ENCODE data around the gene ZHX3.

ZHX3 gene

GRCh38 chr20:41170386-41171105 is 147.0 kb downstream of the ZHX3 start:
- no peak for DNase-seq (ENCODE audit: low read depth in 2 of 2)

GRCh38 chr20:41169791-41170351 is 147.7 kb downstream of the ZHX3 start:
- DNase-seq (ENCODE audit: low read depth in 2 of 2): no peak

GRCh38 chr20:41169162-41169690 is 148.3 kb downstream of the ZHX3 start:
- DNase-seq (ENCODE audit: low read depth in 2 of 2): no peak

GRCh38 chr20:41168281-41169161 is 149.0 kb downstream of the ZHX3 start:
- no peak for DNase-seq (ENCODE audit: low read depth in 2 of 2)

GRCh38 chr20:41167481-41168253 is 149.9 kb downstream of the ZHX3 start:
- DNase-seq (ENCODE audit: low read depth in 2 of 2): no peak

GRCh38 chr20:41167118-41167470 is 150.4 kb downstream of the ZHX3 start:
- DNase-seq (ENCODE audit: low read depth in 2 of 2): no peak

- DNase-seq (ENCODE audit: low read depth in 2 of 2): no peak
Measured at GRCh38 chr20:41166201-41167117, 151.1 kb downstream of the ZHX3 start.

GRCh38 chr20:41165001-41165882 is 152.3 kb downstream of the ZHX3 start:
- DNase-seq (ENCODE audit: low read depth in 2 of 2): no peak

GRCh38 chr20:41163821-41164220 is 153.7 kb downstream of the ZHX3 start:
- DNase-seq (ENCODE audit: low read depth in 2 of 2): no peak

- DNase-seq (ENCODE audit: low read depth in 2 of 2): no peak
Measured at GRCh38 chr20:41162396-41162795, 155.1 kb downstream of the ZHX3 start.

GRCh38 chr20:41161886-41162285 is 155.6 kb downstream of the ZHX3 start:
- DNase-seq (ENCODE audit: low read depth in 2 of 2): no peak

GRCh38 chr20:41160686-41161085 is 156.8 kb downstream of the ZHX3 start:
- DNase-seq (ENCODE audit: low read depth in 2 of 2): no peak

- no peak for DNase-seq (ENCODE audit: low read depth in 2 of 2)
Measured at GRCh38 chr20:41159547-41159946, 158.0 kb downstream of the ZHX3 start.

- no peak for DNase-seq (ENCODE audit: low read depth in 2 of 2)
Measured at GRCh38 chr20:41158082-41158625, 159.4 kb downstream of the ZHX3 start.

GRCh38 chr20:41155261-41155660 is 162.3 kb downstream of the ZHX3 start:
- DNase-seq (ENCODE audit: low read depth in 2 of 2): no peak

GRCh38 chr20:41154436-41155176 is 162.9 kb downstream of the ZHX3 start:
- no peak for DNase-seq (ENCODE audit: low read depth in 2 of 2)

GRCh38 chr20:41152108-41152757 is 165.3 kb downstream of the ZHX3 start:
- DNase-seq (ENCODE audit: low read depth in 2 of 2): no peak

Data from fibroblast of skin of left biceps (primary cell).